Effector CD4-positive, alpha-beta T cell (primary cell): ENCODE measurements around the gene CACFD1.
"Not testable (repeated sequence)": the region's sequence is repeated elsewhere in the genome, so short reads cannot be mapped to it uniquely, and the experiment has no call there.

ENCODE experiments used
- DNase-seq: peaks from one replicate; pipeline ENCODE4 v3.0.0-alpha.2; 2020

The CACFD1 gene

DNA sequence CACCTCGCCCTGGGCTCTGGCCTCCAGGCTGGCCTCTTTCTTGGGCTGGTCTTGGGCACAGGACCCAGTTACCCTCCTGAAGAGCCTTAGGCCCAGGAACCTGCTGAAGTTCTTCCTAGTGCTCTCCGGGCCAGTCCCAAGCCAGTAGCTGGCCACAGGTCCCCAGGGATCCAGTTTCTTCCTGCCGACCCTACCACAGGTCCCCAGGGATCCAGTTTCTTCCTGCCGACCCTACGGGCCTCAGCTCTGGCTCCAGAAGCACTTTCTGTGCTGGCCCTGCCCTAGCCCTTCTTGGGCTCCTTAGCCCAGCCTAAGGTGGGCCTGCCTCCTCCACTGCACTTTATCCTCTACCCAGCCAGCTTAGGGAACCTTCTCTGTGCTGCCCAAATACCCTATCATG lies 18.2 kb upstream of the CACFD1 start:
- DNase-seq = no peak

GRCh38 chr9:133443248-133443647 lies 16.5 kb upstream of the CACFD1 start:
- DNase-seq = no peak

DNA sequence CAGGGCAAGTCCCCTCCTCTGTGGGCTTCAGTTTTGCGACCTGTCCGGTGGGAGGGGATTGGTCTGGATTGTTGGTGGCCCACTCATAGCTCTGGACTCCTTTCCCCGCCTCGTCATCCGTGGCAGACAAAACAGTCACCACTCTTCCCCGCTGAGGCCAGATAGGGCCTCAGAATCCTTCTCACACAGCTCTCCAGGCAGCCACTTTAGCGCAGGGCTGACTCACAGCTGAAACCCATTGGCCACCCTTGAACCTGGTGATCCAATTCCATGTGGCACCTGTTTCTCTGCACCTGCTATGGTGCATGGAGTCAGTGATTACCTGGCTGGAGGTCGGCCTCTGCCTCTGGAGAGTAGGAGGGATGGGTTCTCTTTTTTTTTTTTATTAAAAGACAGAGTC lies 15.8 kb upstream of the CACFD1 start:
- no peak for DNase-seq

- no peak for DNase-seq
Observed at GRCh38 chr9:133445293-133445969, 14.3 kb upstream of the CACFD1 start.

DNA sequence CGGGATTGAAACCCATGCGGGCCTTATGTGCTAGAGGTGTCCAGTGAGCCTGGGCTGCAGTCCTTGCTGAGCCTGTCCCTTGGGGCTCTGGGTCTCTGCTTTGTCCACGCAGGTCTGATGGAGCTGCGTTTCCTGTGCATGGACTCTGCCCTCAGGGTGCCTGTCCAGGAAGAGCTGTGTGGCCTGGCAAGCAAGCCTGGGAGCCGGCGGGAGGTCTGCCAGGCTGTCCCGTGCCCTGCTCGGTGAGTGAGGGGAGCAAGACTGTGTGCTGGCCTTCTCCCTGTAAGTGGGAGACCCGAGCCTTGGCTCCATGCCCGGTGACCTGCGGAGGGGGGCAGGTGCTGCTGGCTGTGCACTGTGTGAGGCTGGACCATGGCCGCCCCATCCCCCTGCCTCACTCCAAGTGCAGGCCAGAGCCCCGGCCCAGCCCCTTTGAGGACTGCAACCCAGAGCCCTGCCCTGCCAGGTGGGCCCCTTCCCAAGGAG lies 11.2 kb upstream of the CACFD1 start:
- DNase-seq = no peak

DNA sequence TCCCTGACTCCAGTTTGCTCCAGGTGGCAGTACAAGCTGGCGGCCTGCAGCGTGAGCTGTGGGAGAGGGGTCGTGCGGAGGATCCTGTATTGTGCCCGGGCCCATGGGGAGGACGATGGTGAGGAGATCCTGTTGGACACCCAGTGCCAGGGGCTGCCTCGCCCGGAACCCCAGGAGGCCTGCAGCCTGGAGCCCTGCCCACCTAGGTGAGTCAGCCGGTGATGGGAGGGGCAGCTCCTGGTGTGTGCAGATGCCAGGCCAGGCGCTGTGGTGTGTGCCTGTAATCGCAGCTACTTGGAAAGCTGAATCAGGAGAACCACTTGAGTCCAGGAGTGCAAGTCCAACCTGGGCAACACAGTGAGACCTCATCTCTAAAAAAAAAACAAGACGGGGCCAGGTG lies 10.0 kb upstream of the CACFD1 start:
- no peak for DNase-seq

DNA sequence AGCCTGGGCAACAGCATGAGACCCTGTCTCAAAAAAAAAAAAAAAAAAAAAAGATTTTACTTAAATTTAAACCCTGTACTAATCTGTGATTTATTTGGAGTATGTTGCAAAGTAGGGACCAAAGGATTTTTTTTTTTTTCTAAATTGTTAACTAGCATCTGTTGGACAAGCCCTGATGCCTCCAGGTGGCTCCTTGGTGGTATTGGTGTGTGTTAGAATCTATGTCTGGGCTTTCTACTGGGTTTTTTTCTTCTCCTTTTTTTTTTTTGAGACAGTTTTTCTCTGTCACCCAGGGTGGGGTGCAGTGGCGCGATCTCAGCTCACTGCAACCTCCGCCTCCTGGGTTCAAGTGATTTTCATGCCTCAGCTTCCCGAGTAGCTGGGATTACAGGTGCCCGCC lies 7.9 kb upstream of the CACFD1 start:
- not testable (repeated sequence) for DNase-seq

DNA sequence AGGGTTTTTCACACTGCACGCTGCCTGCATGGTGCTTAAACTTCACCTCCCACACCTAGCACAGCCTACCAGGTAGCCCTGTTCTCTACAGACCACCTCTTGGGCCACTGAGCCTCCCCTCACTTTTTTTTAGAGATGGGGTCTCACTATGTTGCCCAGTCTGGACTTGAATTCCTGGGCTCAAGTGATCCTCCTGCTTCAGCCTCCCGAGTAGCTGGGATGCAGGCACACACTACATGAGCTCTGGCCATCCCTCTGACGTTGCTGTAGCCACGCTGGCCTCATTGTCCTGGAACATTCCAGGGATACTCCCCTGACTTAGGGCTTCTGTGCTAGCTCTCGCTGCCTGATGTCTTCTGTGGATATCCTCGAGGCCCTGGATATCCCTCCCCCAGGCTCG lies 7.2 kb upstream of the CACFD1 start:
- no peak for DNase-seq

GRCh38 chr9:133453651-133454050 lies 6.1 kb upstream of the CACFD1 start:
- no peak for DNase-seq

GRCh38 chr9:133454325-133454724 lies 5.5 kb upstream of the CACFD1 start:
- no peak for DNase-seq

- DNase-seq = no peak
Observed at GRCh38 chr9:133454943-133455673, 4.7 kb upstream of the CACFD1 start.

GRCh38 chr9:133455936-133456335 lies 3.8 kb upstream of the CACFD1 start:
- no peak for DNase-seq

GRCh38 chr9:133456409-133456808 lies 3.4 kb upstream of the CACFD1 start:
- no peak for DNase-seq

DNA sequence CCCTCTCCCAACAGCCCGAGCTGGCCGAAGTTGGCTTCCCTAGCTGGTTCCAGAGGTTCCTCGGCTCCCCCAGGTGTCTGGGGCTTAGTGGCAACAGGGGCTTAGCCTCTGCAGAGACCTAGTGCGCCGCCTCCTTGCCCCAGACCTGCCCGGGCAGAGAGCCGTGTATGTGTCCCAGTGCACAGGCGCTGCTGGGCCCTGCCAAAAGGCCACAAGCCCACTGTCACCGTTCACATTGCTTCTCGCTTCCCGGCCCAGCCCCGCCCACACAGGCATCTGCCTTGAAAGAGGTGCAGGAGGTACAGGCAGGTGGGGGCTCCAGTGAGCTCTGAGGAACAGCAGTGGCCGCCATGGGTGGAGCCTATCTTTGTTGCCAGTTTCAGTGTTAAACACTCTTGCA lies 2.5 kb upstream of the CACFD1 start:
- DNase-seq = no peak

- DNase-seq = no peak
Observed at GRCh38 chr9:133457748-133458147, 2.0 kb upstream of the CACFD1 start.

DNA sequence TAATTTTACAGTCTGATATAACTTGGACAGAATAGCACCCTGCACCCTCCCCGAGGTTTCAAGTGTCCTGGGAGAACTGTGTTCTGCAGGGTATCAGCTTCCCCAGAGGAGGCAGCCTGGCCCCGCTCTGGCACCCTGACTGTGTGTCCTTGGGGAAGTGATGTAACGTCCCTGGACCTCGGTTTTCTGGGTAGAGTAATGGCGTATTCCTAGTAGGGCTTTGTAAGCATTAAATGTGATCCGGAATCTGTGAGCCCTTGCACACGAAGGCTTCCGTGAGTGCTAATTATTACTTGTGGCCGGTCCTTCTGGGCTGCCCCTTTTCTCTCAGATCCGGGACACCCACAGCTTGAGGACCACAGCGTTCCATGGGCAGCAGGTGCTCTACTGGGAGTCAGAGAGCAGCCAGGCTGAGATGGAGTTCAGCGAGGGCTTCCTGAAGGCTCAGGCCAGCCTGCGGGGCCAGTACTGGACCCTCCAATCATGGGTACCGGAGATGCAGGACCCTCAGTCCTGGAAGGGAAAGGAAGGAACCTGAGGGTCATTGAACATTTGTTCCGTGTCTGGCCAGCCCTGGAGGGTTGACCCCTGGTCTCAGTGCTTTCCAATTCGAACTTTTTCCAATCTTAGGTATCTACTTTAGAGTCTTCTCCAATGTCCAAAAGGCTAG lies 1.0 kb upstream of the CACFD1 start:
- no peak for DNase-seq

DNA sequence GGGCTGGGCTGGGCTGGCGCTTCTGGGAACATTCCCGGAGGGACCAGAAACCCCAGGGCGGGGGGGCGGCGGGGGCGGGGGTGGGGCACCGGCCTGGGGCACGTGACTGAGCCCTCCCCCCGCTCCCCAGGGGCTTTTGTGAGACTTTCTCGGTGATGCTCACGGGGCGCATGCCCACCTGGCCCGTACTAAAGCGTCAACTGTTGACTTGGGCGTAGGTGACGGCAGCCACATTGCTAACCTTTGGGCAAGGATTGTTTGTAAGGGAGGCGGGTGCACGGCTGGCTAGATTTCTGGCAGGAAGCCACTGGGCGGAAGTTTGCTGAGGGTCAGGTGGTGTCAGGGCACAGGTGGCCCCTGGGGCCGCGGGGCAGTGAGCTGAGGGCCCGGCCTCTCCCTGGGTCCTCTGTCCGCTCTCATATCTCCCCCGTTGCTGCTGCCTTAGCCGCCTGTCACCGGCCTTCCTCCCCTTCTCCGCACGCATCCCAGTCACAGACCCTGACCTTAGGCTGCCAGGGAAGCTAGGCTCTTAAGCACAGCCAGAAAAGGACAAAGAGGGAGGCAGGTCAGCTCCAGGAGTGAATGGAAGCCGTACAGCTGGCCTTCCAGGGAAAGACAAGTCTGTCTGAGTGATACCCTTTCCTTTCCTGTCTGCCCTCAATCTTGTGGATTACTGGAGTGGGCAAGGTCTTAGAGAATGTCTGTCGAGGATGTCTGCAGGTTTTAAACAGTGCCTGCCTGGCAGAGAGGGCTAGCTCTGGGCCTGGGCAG lies 812 bp downstream of the CACFD1 start:
- peak; percentile 46 for DNase-seq

DNA sequence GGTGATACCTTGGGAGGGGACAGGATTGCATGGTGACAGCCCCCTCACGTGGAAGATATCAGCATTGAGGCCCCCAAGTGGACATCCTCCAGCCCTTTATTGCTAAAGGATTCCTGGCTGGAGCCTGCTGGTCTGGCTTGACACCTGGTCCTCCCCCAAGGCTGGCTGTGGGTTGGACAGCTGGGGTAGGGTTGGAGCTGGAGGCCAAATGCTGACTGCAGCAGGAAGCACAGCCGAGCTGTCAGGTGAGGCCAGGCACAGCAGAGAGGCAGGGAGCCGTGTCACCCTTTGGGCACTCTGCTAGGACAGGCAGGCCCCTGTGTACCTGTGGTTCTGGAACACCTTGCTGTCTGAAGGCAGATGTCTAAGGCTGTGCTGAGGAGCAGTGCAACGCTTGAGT lies 2.2 kb downstream of the CACFD1 start:
- DNase-seq = no peak

DNA sequence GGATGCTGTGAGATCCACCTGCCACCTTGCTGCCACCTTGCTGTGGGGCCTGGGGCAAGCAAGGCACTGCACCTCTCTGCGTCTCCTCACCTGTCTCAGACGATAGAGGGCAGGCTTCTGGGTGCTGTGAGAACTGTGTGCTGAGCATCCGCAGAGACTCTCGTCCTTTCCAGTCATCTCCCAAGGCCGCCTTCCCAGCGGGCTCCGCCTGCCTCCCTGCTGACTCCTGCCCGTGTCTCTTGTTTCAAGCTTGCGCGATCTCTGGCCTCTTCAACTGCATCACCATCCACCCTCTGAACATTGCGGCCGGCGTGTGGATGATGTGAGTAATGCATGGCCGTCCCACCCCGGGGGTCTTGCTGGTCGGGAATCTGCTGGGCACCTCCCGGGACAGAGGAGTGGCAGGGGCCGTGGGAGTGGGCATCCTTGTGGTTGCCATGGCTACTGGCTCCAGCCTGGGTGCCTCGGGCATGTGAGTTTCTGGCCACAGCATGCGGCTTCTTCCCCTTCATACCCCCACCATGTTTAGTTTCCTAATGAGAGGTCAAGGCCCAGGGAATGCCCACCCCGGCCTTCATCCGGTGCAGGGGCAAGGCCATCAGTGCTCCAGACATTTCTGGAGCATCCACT lies 3.6 kb downstream of the CACFD1 start:
- no peak for DNase-seq

GRCh38 chr9:133463864-133464615 lies 4.3 kb downstream of the CACFD1 start:
- DNase-seq = no peak

DNA sequence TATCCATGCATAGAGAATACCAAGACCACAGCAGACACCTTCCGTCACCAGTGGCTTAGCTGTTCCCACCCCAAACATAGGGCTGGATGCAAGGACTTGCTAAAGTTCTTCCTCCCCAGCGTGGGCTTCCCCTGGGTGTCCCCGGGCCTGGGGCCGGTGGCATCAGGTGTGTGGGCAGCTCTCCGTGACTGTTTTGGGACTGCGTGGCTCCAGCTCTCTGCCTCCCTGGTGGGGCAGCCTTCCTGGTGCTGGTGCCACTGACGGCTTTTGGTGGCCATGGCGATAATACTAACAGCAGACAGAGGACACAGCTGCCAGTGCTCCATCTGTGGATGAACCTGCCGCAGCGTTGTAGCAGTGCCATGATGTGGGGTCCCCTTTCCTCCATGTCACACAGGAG lies 4.9 kb downstream of the CACFD1 start:
- DNase-seq = no peak

DNA sequence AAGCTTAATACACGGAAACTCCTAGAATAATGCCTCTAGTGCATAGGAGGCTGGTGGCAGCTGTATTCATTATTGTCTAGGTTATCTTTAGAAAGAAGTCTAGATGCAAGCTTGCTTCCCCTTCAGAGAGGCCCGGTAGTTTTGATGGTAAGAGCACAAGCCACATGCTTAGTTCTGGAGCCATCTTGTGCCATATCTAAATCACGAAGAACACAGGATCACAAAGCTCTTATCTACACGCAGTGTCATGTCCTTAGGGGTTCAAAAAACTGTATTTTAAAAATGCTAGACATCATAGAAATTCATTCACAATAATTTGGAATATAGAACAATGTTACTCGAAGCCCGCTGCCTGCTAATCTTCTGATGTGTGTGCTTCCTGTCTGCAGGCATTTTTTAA lies 6.2 kb downstream of the CACFD1 start:
- no peak for DNase-seq
